D341Med (cell line): ENCODE data around the gene UFD1.
"Not testable (repeated sequence)": the region's sequence is repeated elsewhere in the genome, so short reads cannot be mapped to it uniquely, and the experiment has no call there.

Source experiments
- DNase-seq: peaks from one replicate; pipeline ENCODE4 v3.0.0; 2012; ENCODE audit warnings: low spot score

Gene UFD1

DNA sequence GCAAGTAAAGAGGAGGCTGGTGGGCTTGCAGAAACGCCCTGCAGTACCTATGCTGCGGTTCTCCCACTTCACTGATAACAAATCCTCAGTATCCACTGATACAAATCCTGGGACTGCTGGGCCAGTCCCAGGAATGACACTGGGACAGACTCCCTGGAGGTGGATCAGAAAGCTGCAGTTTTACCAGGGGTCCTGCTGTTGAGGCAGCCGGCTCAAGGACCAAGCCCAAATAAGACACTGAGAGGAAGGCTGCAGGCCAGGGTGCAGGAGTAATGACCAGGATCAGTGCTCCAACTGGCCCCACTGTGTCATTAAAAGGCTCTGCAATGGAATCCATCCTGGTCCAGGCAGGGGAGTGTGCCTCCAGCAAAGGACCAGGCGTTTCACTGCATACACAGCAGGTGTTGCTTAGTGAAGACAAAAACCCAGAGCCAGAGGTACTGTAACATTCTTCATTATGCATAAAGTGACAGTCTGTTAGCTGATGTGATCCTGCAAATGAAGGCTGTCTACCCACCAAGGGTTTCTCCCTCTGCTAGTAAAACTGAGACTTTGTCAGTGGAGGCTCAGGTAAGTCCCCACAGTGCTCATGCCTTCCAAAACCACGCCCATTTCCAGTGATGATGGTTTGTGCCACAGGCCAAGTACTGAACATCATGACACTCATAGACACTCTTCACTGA lies 30.1 kb downstream of the UFD1 start:
- peak; percentile 47 for DNase-seq

DNA sequence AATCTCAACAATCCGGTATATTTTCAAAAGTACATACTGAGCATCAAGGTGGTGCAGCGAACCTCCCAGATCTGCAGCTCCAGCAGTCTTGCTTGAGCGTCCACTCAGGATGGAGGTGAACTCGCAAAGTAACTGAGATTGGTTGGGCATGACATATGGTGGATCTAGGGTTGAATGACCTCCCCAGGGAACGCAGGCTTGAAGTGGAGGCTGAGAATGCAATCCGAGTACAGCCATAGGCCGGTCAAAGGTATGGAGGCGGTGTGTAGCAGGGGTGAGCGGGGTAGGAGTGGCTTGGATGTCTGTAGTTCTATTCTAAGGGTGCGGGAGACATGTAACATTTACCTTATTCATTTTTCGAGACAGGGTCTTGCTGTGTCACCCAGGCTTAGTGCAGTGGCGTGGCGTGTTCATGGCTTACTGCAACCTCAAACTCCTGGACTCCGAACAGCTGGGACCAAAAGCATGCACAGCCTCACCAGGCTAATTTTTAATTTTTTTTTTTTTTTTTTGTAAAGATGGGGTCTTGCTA lies 30.9 kb downstream of the UFD1 start:
- DNase-seq: peak; percentile 86

DNA sequence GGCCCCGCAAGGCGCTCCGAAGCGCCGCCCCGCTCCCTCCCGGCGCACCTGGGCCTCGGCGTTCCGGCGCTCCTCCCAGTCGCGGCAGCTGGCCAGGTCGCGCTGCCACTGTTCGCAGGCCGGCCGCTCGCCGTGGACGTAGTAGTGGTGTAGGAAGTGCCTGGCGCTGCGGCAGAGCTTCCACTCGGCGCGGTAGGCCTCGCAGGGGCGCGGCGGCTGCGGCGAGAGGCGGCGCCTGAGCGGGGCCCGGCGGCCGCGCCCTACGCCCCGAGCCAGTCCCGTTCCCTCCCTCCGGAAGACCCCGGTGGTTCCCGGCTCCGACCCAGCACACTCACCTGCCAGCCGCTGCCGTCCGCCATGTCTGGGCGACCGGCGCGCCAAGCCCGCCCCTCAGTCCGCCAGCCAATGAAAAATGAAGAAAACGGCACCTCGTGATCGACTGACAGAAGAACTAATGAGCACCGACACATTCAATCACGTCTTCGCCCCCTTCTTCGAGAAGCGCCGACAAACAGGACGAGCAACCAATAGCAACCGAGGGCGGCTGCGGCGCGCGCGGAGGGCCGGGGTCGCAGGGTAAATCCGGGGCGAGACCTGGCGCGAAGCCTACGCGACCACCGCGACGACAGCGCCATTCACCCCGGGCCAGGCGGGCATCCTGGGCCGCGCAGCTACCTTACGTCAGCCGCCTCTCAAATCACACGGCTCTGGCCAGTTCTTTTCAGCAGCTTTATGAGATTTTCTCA lies 31.5 kb downstream of the UFD1 start, which contains the start of gene C22orf39:
C22orf39 (minus strand) TSS at position 382 of the 746 bp plus-strand sequence; CDS start at position 359, 23 bp downstream.
- peak; percentile 96 for DNase-seq

DNA sequence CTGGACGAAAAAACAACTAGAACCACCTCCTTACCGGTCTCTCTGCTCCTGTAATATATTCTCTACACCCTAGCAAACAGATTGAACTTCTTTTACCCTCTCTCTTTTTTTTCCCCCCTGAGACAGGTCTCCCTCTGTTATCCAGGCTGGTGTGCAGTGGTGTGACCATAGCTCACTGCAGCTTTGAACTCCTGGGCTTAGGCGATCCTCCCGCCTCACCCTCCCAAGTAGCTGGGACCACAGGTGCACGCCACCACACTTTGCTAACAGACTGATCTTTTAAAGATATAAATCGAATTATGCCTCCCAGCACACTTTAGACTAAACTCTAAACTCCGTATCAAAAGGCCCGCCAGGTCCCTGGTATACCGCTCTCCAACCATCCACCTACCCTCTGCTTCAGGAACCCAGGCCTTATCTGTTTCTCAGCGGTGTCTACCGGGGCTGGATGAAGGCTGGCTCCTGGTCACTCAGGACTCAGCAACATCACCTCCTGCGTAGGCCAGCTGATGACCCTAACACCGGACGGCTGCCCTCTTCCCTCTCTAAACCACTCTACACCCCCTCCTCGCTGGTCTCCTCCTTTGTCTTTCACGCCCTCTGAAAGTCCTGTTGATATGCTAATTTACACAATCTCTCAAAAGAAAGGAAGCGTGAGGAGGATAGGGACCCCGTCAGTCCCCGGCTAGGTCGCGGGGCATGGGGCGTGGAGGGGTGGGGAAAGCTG lies 32.2 kb downstream of the UFD1 start:
- no peak for DNase-seq

DNA sequence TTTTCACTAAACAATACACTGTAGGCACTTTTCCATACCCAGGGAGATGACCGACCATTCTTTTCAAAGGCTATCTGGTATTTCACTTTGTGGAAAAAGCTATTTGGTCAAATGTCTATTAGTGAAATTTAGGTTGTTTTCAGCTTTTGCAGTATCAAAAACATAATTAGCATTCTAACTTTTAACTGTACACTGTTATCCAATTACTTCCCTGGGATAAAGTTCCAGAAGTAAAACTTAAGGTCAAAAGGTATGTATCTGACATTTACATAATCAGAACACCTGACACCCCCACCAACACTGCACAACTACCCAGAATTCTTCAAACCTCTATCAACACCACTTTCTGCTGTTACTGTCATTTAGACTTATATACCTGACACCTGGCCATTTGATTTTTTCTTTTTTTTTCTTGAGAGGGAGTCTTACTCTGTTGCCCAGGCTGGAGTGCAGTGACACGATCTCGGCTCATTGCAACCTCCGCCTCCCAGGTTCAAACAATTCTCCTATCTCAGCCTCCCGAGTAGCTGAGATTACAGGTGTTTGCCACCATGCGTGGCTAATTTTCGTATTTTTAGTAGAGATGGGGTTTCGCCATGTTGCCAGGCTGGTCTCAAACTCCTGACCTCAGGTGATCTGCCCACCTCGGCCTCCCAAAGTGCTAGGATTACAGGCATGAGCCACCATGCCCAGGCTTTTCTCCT lies 33.6 kb downstream of the UFD1 start:
- DNase-seq: not testable (repeated sequence)

DNA sequence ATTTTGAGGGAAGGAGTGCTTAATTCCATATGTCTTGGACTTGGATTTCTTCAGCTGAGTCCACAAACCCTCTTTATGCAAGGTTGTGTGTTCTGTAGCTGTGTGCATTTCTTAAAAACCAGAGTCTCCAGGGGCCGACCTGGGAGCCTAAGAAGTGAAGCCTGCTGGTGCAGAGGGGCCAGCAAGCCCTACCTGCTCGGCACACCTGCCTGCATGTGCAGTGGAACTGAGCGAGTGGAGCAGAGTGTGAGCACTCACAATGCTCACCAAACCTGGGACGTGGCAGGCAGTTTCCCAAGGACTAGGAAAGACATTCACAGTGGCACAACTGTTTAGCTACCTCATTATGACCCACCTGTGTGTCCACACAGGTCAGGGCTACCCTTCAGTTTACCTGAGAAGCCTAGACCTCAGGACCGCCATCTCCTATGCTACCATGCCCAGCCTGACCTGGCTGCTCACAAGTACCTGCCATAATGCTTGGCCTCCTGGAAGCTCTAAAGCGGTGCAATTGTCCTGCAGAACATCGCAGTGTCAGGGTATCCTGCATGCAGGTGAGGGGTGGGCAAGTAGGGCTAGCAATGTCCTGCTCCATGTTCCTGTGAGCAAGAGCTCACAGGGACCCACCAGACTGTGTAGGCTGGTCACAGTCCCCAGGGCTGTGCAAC lies 35.3 kb downstream of the UFD1 start:
- no peak for DNase-seq

DNA sequence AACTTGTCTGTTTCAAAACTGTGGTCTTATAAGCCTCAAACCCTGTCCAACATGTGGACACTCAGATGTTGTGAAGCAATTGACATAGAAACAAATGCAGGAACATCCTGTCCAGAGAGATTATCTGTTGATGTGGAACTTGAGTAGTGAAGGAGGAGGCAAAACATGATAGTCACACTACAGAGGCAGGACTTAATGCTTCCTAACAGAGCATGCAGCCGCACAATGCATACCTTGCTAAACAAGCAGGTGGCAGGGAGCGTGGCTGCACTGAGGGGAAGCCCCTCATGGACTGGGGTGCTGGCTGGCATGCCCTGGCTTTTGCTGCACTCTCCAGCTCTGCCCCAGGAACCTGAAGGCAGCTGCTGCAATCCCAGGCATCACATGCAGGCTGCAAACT lies 36.8 kb downstream of the UFD1 start:
- DNase-seq: no peak

DNA sequence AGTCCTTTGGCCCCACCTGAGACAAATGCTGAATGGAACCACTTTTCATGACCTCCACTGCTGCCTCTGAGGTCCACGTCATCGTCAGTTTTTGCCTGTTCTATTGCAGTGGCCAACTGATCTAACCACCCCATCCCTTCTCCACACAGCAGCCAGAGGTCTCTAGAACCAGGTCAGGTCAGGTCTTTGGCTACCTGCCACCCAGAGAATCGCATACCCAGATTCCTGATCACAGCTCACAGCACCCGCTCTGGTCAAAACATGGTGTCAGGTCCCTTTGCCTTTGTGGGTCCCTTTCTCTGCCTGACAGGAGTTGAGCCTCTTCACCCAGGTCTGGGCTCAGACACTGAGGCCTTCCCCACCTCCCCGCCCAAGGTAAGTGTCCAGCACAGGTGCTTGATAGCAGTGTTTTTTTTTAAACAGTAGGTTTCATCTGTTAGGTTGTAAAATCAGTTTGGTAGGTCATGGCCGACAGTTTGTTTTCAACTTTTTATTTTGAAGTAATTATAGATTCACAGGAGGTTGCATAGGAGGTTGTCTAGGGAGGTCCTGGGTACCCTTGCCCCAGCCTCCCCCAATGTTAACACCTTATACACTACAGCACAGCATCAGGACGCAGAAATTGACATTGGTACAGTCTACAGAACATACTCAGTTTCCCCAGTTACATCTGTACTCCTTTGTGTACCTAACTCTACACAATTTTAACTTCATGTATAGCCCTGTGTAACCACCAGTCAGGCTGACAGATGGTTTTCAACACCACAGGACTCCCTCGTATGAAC lies 38.4 kb downstream of the UFD1 start:
- no peak for DNase-seq

DNA sequence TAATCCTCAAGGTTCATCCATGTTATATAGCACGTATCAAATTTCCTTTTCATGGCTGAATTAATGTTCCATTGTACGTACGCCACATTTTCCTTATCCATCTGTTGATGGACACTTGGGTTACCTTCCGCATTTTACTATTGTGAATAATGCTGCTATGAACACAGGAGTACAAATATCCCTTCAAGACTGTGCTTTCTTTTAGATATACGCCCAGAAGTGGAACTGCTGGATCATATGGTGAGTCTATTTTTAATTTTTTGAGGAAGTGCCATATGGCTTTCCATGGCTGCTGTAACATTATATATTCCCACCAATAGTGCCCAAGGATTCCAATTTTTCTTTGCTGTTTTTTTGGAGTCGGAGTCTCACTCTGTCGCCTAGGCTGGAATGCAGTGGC lies 40.7 kb downstream of the UFD1 start:
- no peak for DNase-seq

DNA sequence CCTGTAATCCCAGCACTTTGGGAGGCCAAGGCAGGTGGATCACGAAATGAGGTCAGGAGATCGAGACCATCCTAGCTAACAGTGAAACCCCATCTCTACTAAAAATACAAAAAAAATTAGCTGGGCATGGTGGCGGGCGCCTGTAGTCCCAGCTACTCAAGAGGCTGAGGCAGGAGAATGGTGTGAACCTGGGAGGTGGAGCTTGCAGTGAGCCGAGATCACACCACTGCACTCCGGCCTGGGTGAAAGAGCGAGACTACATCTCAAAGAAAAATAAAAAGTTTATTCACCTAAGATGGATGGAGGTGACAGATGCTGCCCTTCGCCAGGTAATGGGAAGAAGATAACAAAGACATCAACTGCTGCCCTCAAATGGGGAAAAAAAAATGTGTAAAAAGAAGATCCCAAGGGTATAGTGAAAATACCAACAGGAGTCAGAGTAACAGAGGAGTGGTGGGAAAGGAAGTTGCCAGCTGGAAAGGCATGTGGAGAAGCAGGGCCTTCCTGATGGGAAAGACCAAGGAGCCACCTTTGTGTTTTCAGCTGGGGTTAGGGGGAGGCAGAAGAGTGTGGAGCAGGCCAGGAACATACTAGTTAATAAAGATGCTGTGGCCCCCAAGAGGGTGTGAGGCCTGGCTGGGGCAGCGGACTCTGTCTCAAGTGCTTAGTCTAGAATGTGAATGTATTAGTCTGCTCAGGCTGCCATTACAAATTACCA lies 42.4 kb downstream of the UFD1 start:
- not testable (repeated sequence) for DNase-seq

DNA sequence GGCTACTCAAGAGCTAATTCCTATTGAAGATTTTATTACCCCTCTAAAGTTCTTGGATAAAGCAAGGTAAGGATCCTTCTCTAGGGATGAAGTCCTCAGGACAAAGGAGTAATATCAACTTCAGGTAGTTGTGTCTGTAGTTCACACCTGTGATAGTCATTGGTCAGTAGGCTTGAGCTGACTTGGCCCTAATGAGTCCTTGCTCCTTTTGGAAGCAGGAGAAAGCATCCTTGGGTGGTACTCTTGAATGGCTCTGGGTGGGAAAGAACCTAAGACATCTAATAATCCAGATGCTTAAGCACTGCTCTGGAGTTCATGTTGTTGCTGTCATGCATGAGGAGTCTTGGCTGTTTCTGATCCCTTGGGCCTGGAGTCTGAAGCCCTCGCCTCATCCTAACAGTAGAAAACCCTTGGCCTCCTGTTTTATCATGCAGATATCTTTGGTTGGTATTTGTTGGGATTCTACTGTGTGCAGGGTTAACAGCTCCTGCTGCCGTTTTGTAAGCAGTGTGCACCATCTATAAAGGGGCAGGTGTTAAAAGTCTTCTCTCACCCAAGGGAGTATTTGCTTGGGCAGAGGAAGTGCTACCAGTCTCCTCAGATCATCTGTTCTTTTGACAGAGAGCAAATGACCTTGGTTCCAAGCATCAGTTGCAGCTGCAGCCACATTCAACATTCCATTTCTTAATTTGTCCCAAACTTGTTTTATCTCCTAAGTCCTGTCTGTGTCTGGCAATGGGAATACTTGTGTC lies 44.0 kb downstream of the UFD1 start:
- no peak for DNase-seq

DNA sequence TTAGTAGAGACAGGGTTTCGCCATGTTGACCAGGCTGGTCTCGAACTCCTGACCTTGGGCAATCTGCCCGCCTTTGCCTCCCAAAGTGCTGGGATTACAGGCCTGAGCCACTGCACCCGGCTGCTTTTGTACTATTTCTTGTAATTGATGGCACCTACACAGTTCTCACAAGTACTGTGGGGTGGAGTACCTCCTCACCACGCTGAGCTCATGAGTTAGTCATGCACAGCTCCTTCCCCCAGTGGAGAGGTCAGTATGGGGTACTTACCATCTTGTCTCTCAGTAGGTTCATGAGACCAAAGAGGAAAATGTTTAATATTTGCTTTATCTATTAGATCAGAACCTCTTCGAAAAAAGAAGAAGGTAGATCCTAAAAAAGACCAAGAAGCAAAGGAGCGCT lies 44.6 kb downstream of the UFD1 start:
- DNase-seq: no peak

DNA sequence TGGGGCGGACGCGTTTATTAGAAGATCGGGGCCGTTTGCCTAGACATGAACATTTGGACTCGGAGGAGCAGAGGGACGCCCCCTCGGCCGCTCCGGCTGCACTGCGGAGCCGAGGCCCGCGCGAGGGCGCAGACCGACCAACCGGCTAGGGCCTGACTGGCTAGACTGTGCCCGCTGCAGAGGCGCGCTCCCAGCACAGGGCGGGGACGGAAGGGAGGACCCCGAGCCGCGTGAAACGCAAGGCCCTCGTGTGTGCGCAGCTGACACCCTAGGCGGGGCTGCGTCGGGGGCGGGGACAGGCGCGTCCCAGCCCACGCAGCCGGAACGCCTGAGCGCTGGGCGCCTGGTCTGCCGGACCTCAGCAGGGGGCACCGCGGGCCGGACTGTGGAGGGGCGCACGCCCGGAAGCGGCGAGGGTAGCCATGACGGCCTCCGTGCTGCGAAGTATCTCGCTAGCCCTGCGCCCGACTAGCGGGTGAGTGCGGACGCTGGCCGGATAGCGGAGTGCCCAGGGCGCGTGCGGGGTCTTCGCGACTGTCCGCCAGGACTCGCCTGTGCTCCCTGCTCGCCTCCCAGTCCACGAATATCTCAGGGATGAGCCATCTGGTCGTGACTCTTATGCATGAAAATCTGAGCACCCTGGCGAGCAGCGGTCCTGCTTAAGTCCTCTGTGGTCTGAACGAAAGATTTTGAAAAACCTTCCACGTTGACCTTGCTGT lies 46.7 kb downstream of the UFD1 start, which contains the start of gene MRPL40:
MRPL40 (plus strand) TSS at position 413 of the 719 bp plus-strand sequence; CDS start at position 423, 10 bp downstream.
- DNase-seq: peak; percentile 96

DNA sequence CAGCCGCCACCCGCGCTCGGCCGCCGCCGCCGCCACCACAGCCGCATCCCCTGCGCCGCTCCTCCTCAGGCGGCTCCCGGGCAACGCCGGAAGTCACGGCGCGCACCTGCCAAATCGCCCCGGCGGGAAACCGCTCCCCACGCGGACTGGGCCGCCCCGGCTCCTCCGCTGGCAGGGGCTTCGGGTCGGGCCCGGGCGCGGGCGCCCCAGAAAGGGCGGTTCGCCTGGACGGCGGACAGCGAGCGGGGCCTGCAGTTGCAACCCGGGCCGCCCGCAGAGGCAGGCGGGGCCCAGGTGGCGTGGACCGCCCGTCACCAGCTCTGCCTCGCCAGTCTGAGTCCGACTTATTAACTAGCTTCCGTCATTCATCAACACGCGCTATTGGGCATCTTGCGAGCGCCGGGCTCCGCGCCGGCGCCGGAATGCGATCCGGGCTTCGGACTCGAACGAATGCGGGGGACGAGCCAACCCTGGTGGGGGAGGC lies 47.3 kb downstream of the UFD1 start, which contains the start of gene HIRA:
HIRA (minus strand) TSS at position 85 of the 484 bp plus-strand sequence. CDS start 257 bp downstream, outside the sequence.
- peak; percentile 89 for DNase-seq

DNA sequence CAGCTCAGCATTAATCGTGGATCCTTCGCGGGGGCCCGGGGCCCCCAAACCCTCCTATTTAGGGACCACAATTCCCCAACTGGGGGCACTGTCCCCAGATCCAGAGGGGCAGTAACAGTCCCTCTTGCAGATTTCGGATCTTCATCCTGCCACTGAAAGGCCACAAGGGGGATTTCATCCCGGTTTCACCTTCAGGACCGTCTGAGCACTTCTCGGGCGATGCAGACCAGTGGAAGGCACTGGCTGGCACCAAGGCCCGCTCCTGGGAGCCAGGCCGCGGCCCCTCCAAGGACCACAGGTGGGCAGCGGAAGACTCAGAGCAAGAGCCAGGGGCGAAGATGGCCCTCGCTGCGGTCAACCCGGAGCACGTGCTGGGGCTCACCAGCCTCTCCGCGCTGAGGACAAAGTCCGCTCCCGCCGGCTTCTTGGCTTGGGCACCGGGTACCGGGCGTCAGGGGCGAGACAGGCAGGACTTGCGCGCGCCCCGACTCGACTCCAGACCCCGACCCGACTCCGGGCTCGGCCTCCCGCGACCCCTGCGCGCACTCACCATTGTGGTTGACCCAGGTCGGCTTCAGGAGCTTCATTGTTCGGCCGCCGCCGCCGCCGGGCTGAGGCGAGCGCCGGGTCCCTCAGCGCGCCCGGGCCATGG lies 48.0 kb downstream of the UFD1 start:
- DNase-seq: peak; percentile 55

DNA sequence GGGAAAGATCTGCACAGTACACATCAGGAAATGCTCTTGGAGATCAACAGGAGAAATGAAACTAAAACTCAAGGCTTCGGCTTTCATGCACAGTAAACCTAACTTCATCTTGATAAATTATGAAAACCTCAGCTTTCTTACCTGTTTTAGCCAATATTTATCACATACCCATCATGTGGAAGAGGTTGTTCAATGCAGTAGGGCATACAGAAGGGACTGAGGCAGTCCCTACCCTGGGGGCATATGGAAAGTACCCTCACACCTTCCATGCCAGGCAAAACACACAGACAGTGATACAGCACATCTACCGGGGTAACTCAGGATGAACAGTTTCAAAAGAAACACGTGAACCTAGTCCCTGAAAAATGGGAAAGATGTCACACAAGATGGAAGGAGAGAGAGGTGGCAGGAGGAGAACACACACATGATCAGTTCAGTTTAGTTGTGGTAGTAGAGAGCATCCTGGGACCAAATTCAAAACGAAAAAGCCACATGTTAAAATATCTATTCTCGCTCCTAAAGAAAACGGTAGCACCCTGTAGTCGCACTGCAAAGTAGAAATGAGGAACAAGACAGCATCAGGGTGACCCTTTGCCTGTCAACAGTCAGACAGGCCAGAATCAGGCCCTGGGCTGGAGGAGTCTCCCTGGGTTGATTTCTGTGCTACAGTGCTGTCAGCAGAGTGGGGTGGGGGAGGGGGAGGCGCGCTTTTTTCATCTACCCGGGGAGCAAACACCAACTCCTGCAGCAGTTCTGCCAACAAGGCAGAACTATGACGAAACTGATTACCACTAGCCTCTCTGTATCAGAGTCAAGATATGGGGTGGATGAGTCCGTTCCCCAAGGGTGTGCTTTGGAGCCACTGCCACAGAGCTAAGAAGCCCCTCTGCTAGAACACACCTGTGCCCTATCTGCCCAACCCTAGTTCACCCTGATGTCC lies 48.8 kb downstream of the UFD1 start:
- DNase-seq: no peak

DNA sequence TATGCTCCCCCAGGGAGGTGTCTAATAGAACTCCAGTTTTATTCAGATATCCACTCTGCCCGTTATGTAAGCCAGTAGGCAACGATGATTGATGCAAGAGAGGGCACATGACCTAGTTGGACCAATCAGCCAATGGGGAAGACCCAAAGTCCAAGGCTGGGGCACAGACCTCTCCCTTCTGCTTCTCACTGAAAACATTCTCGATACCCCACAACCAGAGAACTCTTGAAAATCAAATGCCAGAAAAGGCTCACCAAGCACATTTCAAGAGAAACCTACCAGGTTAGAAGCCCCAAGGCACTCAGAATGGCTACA lies 54.9 kb downstream of the UFD1 start:
- DNase-seq: no peak
